Astrocyte (in vitro differentiated cells and primary cell): Measurements from ENCODE around the gene PGM5. TPM values are rescaled to one million over a fixed set of nuclear protein-coding genes. Genes with fewer than 3 reads are reported as not detected.

ENCODE experiments used
- DNase-seq: peaks from one replicate; pipeline ENCODE4 v3.0.0-alpha.2; 2010; ENCODE audit warnings: low read depth
- FAIRE-seq: peaks from 2 replicates; lab custom pipeline; 2011; peaks lifted over from hg19 to GRCh38; lab: Jason Lieb, UNC
- H2AFZ ChIP-seq: 2 replicates; pipeline ENCODE4 v1.6.0; 2012; ENCODE audit warnings: low read depth, low read length, inconsistent platforms
- H3K27ac ChIP-seq: 2 replicates; pipeline ENCODE4 v1.5.1; 2011; ENCODE audit warnings: low read depth, low read length, inconsistent platforms
- H3K27me3 ChIP-seq: 2 replicates; pipeline ENCODE4 v1.6.0; 2011; ENCODE audit warnings: low read length, inconsistent platforms; ENCODE audit not compliant: insufficient read depth
- H3K36me3 ChIP-seq: 2 replicates; pipeline ENCODE4 v1.5.1; 2011; ENCODE audit warnings: low read length, inconsistent platforms; ENCODE audit not compliant: insufficient read depth
- H3K4me1 ChIP-seq: 2 replicates; pipeline ENCODE4 v1.5.1; 2011; ENCODE audit warnings: low read length, inconsistent platforms; ENCODE audit not compliant: insufficient read depth
- H3K4me2 ChIP-seq: 2 replicates; pipeline ENCODE4 v1.6.0; 2012; ENCODE audit warnings: low read length, inconsistent platforms
- H3K4me3 ChIP-seq: 2 replicates; pipeline ENCODE4 v1.5.1; 2011; ENCODE audit warnings: low read depth, mild to moderate bottlenecking, low read length, inconsistent platforms; ENCODE audit not compliant: insufficient read depth
- H3K79me2 ChIP-seq: 2 replicates; pipeline ENCODE4 v1.6.0; 2012; ENCODE audit warnings: mild to moderate bottlenecking, low read length, inconsistent platforms; ENCODE audit not compliant: insufficient read depth
- H3K9ac ChIP-seq: 2 replicates; pipeline ENCODE4 v1.6.0; 2012; ENCODE audit warnings: mild to moderate bottlenecking, low read length, inconsistent platforms
- H3K9me3 ChIP-seq: 2 replicates; pipeline ENCODE4 v1.5.1; 2012; ENCODE audit warnings: low read depth, mild to moderate bottlenecking, low read length, inconsistent platforms; ENCODE audit not compliant: insufficient read depth
- H4K20me1 ChIP-seq: 2 replicates; pipeline ENCODE4 v1.6.0; 2012; ENCODE audit warnings: low read length, inconsistent platforms; ENCODE audit not compliant: insufficient read depth
- H3K27ac Mint-ChIP-seq: one replicate; pipeline ENCODE4 v1.8.0; 2021; ENCODE audit warnings: mild to moderate bottlenecking, mixed read lengths; ENCODE audit not compliant: unreplicated experiment
- H3K27me3 Mint-ChIP-seq: one replicate; pipeline ENCODE4 v1.8.0; 2021; ENCODE audit warnings: low read depth, mixed read lengths; ENCODE audit not compliant: unreplicated experiment
- H3K36me3 Mint-ChIP-seq: one replicate; pipeline ENCODE4 v1.8.0; 2021; ENCODE audit warnings: low read depth, mixed read lengths; ENCODE audit not compliant: unreplicated experiment
- H3K4me1 Mint-ChIP-seq: one replicate; pipeline ENCODE4 v1.8.0; 2021; ENCODE audit warnings: low read depth, mixed read lengths; ENCODE audit not compliant: unreplicated experiment
- H3K4me3 Mint-ChIP-seq: one replicate; pipeline ENCODE4 v1.8.0; 2021; ENCODE audit warnings: mild to moderate bottlenecking, moderate library complexity, mixed read lengths; ENCODE audit not compliant: unreplicated experiment
- H3K9me3 Mint-ChIP-seq: one replicate; pipeline ENCODE4 v1.8.0; 2021; ENCODE audit warnings: mild to moderate bottlenecking, mixed read lengths; ENCODE audit not compliant: unreplicated experiment
- EZH2 ChIP-seq: IDR thresholded peaks from 2 replicates; pipeline ENCODE4 v1.6.1; 2012; ENCODE audit warnings: mild to moderate bottlenecking, low read length, inconsistent platforms; ENCODE audit not compliant: insufficient read depth
- total RNA-seq: library from RNA; stranded (reverse); gene quantifications from 2 replicates; pipeline ENCODE4 v1.2.1, GENCODE V29; 2021
- TF ChIP-seq, protein P1 (sequence below): IDR thresholded peaks from 2 replicates; pipeline ENCODE4 v1.5.1; 2011; ENCODE audit warnings: low read depth, mild to moderate bottlenecking, inconsistent platforms, low read length, moderate library complexity; ENCODE audit not compliant: insufficient read depth

PGM5 gene
- total RNA-seq, 1 donor from 2014 or later: 1.8 TPM

- FAIRE-seq: no peak
- no peak overlapping the region for H3K9ac ChIP-seq
These were observed 91.2 kb downstream of the PGM5 start for GRCh38 chr9:68447611-68448010.

GRCh38 chr9:68454579-68455334 is 98.3 kb downstream of the PGM5 start:
- no peak overlapping the region for H3K4me2 ChIP-seq
- no peaks in the 10 kb centered on the region for H3K27me3 ChIP-seq
- Mint-ChIP-seq H3K4me3 (no peak overlapping the region), H3K36me3 (no peaks in the 10 kb centered on the region), H3K4me1 (peaks cover 8% of the 10 kb centered on the region), H3K27ac (no peak overlapping the region), H3K9me3 (peaks cover 5% of the 10 kb centered on the region), H3K27me3 (peaks cover 2% of the 10 kb centered on the region)
- no peak for DNase-seq
- no peaks in the 10 kb centered on the region for H3K36me3 ChIP-seq
- no peaks in the 10 kb centered on the region for H4K20me1 ChIP-seq
- H3K79me2 ChIP-seq: no peaks in the 10 kb centered on the region
- no peak overlapping the region for H3K9ac ChIP-seq
- TF ChIP-seq, protein P1, sequence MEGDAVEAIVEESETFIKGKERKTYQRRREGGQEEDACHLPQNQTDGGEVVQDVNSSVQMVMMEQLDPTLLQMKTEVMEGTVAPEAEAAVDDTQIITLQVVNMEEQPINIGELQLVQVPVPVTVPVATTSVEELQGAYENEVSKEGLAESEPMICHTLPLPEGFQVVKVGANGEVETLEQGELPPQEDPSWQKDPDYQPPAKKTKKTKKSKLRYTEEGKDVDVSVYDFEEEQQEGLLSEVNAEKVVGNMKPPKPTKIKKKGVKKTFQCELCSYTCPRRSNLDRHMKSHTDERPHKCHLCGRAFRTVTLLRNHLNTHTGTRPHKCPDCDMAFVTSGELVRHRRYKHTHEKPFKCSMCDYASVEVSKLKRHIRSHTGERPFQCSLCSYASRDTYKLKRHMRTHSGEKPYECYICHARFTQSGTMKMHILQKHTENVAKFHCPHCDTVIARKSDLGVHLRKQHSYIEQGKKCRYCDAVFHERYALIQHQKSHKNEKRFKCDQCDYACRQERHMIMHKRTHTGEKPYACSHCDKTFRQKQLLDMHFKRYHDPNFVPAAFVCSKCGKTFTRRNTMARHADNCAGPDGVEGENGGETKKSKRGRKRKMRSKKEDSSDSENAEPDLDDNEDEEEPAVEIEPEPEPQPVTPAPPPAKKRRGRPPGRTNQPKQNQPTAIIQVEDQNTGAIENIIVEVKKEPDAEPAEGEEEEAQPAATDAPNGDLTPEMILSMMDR: no peak
- TF ChIP-seq EZH2: no peak
- no peak for FAIRE-seq
- no peaks in the 10 kb centered on the region for H3K4me1 ChIP-seq
- no peak overlapping the region for H3K27ac ChIP-seq
- H3K9me3 ChIP-seq: no peaks in the 10 kb centered on the region
- H3K4me3 ChIP-seq: no peak overlapping the region
- no peak overlapping the region for H2AFZ ChIP-seq

More at GRCh38 chr9:68447611-68448010, 91.2 kb downstream of the PGM5 start:
- Mint-ChIP-seq H3K27ac (no peak overlapping the region), H3K4me1 (no peaks in the 10 kb centered on the region), H3K9me3 (no peaks in the 10 kb centered on the region), H3K27me3 (peaks cover 19% of the 10 kb centered on the region), H3K36me3 (no peaks in the 10 kb centered on the region), H3K4me3 (no peak overlapping the region)
- no peak for DNase-seq
- H3K4me2 ChIP-seq: no peak overlapping the region
- no peaks in the 10 kb centered on the region for H3K36me3 ChIP-seq
- no peaks in the 10 kb centered on the region for H3K9me3 ChIP-seq
- H4K20me1 ChIP-seq: no peaks in the 10 kb centered on the region
- no peak overlapping the region for H2AFZ ChIP-seq
- no peaks in the 10 kb centered on the region for H3K27me3 ChIP-seq
- no peaks in the 10 kb centered on the region for H3K79me2 ChIP-seq
- H3K4me3 ChIP-seq: no peak overlapping the region
- no peak overlapping the region for H3K27ac ChIP-seq
- H3K4me1 ChIP-seq: no peaks in the 10 kb centered on the region
- no peak for TF ChIP-seq EZH2
- TF ChIP-seq, protein P1: no peak

- no peaks in the 10 kb centered on the region for H4K20me1 ChIP-seq
- H3K4me2 ChIP-seq: no peak overlapping the region
- TF ChIP-seq EZH2: no peak
- TF ChIP-seq, protein P1: no peak
- H3K4me3 ChIP-seq: no peak overlapping the region
- Mint-ChIP-seq H3K4me3 (no peak overlapping the region), H3K4me1 (peaks cover 8% of the 10 kb centered on the region), H3K27ac (no peak overlapping the region), H3K36me3 (no peaks in the 10 kb centered on the region), H3K9me3 (peaks cover 5% of the 10 kb centered on the region), H3K27me3 (peaks cover 2% of the 10 kb centered on the region)
- H2AFZ ChIP-seq: no peak overlapping the region
- no peaks in the 10 kb centered on the region for H3K36me3 ChIP-seq
- no peak overlapping the region for H3K9ac ChIP-seq
- no peak for DNase-seq
- FAIRE-seq: no peak
- no peak overlapping the region for H3K27ac ChIP-seq
- H3K79me2 ChIP-seq: no peaks in the 10 kb centered on the region
- H3K9me3 ChIP-seq: no peaks in the 10 kb centered on the region
- no peaks in the 10 kb centered on the region for H3K27me3 ChIP-seq
- H3K4me1 ChIP-seq: no peaks in the 10 kb centered on the region
These were observed 99.0 kb downstream of the PGM5 start for GRCh38 chr9:68455451-68455850.
